T-cell (primary cell): ENCODE measurements around the gene TXNIP. TPM values are rescaled to one million over a fixed set of nuclear protein-coding genes. Genes with fewer than 3 reads are reported as not detected.

ENCODE experiments used
- ATAC-seq, 4 experiments: fragments of 200-7000 bp in 3 of 4; fragments of 150-1000 bp in 1 of 4; cut with Tn5 transposase; replicated peaks in 1 of 4; 1 replicate in 3 of 4; 2 replicates in 1 of 4; pipeline ENCODE4 v1.10.0; 2021; ENCODE audit warnings: moderate library complexity in 3 of 4, mild to moderate bottlenecking in 2 of 4, moderate number of reproducible peaks in 1 of 4
- CTCF ChIA-PET, 2 donors: fragments of 300-600 bp; sonication (Branson Sonifier 250); formaldehyde crosslinking; loops; one replicate each; lab custom pipeline; 2022; ENCODE audit warnings: antibody characterized with exemption in 2 of 2; lab: Charles Lee
- POLR2A ChIA-PET, 2 donors: fragments of 300-600 bp; sonication (Branson Sonifier 250); formaldehyde crosslinking; loops; one replicate each; lab custom pipeline; 2022; ENCODE audit warnings: antibody characterized with exemption in 2 of 2; lab: Charles Lee
- DNase-seq, 35 experiments: peaks; one replicate each; pipeline versions ENCODE4 v3.0.0 to v3.0.0-alpha.2; 2013 to 2023
- H3K27ac ChIP-seq: one replicate; pipeline ENCODE4 v1.5.1; 2013; ENCODE audit warnings: low read length
- H3K27me3 ChIP-seq, 2 experiments: replicated peaks in 1 of 2; 1 replicate in 1 of 2; 2 replicates in 1 of 2; pipeline versions ENCODE4 v1.6.1 to v1.7.0; 2013; ENCODE audit warnings: low read length in 1 of 2, mixed read lengths in 1 of 2; ENCODE audit not compliant: control insufficient read depth in 2 of 2, insufficient read depth in 2 of 2; ENCODE audit errors: extremely low read depth in 1 of 2
- H3K36me3 ChIP-seq, 2 donors: 1 replicate in 1 of 2; 2 replicates in 1 of 2; pipeline versions ENCODE4 v1.6.1 to v1.7.0; 2013; ENCODE audit warnings: low read length in 1 of 2; ENCODE audit not compliant: control insufficient read depth in 2 of 2, insufficient read depth in 1 of 2; ENCODE audit errors: extremely low read depth in 1 of 2
- H3K4me1 ChIP-seq, 2 experiments: 1 replicate in 1 of 2; 2 replicates in 1 of 2; pipeline versions ENCODE4 v1.6.1 to v1.7.0; 2013; ENCODE audit warnings: low read length in 2 of 2, mixed read lengths in 1 of 2; ENCODE audit not compliant: insufficient read depth in 2 of 2, control insufficient read depth in 1 of 2; ENCODE audit errors: extremely low read depth in 1 of 2
- H3K4me3 ChIP-seq, 2 donors: 1 replicate in 1 of 2; 2 replicates in 1 of 2; pipeline versions ENCODE4 v1.5.1 to v1.7.0; 2013; ENCODE audit warnings: mild to moderate bottlenecking in 2 of 2, low read length in 1 of 2, moderate library complexity in 1 of 2; ENCODE audit not compliant: control insufficient read depth in 1 of 2; ENCODE audit errors: extremely low read depth in 1 of 2
- H3K9me3 ChIP-seq: 2 replicates; pipeline ENCODE4 v1.7.0; 2013
- H3K27ac Mint-ChIP-seq, 2 donors: one replicate each; pipeline ENCODE4 v1.8.0; 2020 to 2021; ENCODE audit warnings: mild to moderate bottlenecking in 2 of 2, mixed read lengths in 2 of 2
- H3K27me3 Mint-ChIP-seq, 2 donors: one replicate each; pipeline ENCODE4 v1.8.0; 2021 to 2022; ENCODE audit warnings: mixed read lengths in 2 of 2
- H3K36me3 Mint-ChIP-seq: one replicate; pipeline ENCODE4 v1.8.0; 2021; ENCODE audit warnings: mixed read lengths
- H3K4me1 Mint-ChIP-seq, 3 donors: one replicate each; pipeline ENCODE4 v1.8.0; 2020 to 2022; ENCODE audit warnings: mixed read lengths in 3 of 3, mild to moderate bottlenecking in 1 of 3
- H3K4me3 Mint-ChIP-seq, 3 donors: one replicate each; pipeline ENCODE4 v1.8.0; 2020 to 2022; ENCODE audit warnings: mild to moderate bottlenecking in 3 of 3, mixed read lengths in 3 of 3, moderate library complexity in 3 of 3
- H3K9me3 Mint-ChIP-seq, 3 donors: one replicate each; pipeline ENCODE4 v1.8.0; 2020 to 2022; ENCODE audit warnings: mixed read lengths in 3 of 3
- WGBS: methylation state at CpG from one replicate; pipeline ENCODE4 v1.1.5; 2013; ENCODE audit warnings: missing lambda C conversion rate; ENCODE audit not compliant: insufficient coverage; 5-methylcytosine and 5-hydroxymethylcytosine counted together
- total RNA-seq, 35 experiments: library from RNA in 6 of 35; stranded (reverse) in 6 of 35; fragments of 120-200 nt in 1 of 35; gene quantifications; one replicate each; pipeline versions ENCODE4 v1.2.1 to v1.2.4 and lab custom pipeline; 2013 to 2026

Gene TXNIP
- total RNA-seq, 5 donors from 2014 or later (not counting 1 experiment from before 2014, with no cell fraction given): 721 to 2,117 (median 773) TPM

GRCh38 chr1:145960468-145961108 lies 35.8 kb downstream of the TXNIP start:
- ATAC-seq: no peak
- Mint-ChIP-seq H3K27me3 (no peaks in the 10 kb centered on the region), H3K36me3 (no peaks in the 10 kb centered on the region), H3K4me1 (peaks cover 66 to 83% (median 75%) of the 10 kb centered on the region in 3 donors), H3K4me3 (peak overlapping the region; percentile 88 to 93 (median 92)), H3K9me3 (no peaks in the 10 kb centered on the region), H3K27ac (peak overlapping the region; percentile 87 to 95)
- POLR2A ChIA-PET: interaction anchor here in 1 of 2 donors (2.0 kb wide), 1 partner anchor 33 kb away, joined by 4 read pairs; the partner anchor contains the start of gene RBM8A
- 4% methylated on average over 37 of the region's 44 CpGs for WGBS
- Histone ChIP-seq H3K4me1 (peaks cover 53 to 61% of the 10 kb centered on the region in 2 experiments), H3K9me3 (no peaks in the 10 kb centered on the region), H3K36me3 (no peaks in the 10 kb centered on the region), H3K27me3 (no peaks in the 10 kb centered on the region), H3K4me3 (peak overlapping the region; percentile 78 to 90), H3K27ac (peak overlapping the region; percentile 74)
- DNase-seq: peak in 20 of 35 experiments; percentile 11 to 66 (median 36)
- CTCF ChIA-PET: interaction anchor here in 1 of 2 donors (0.6 kb wide), 1 partner anchor 37 kb away, joined by 3 read pairs; no protein-coding TSS in a partner anchor

- Mint-ChIP-seq H3K27me3 (no peaks in the 10 kb centered on the region), H3K36me3 (peaks cover 5% of the 10 kb centered on the region), H3K4me3 (peak overlapping the region; percentile 88 to 93 (median 92)), H3K27ac (peak overlapping the region; percentile 88 to 95), H3K9me3 (no peaks in the 10 kb centered on the region), H3K4me1 (peaks cover 67 to 83% (median 75%) of the 10 kb centered on the region in 3 donors)
- no peak for ATAC-seq
- ChIA-PET POLR2A (interaction anchor here (0.7 to 2.3 kb wide), 3 partner anchors 33 to 78 kb away, joined by 3 to 10 read pairs (median 4); partner anchors contain the start of gene RBM8A (in 2 of the 2)), CTCF (interaction anchor here in 1 of 2 donors (0.6 to 3.4 kb wide), 4 partner anchors 29 to 114 kb away, joined by 3 to 34 read pairs (median 8); partner anchors contain the start of genes NUDT17, PIAS3 and RBM8A)
- Histone ChIP-seq H3K4me1 (peaks cover 51 to 63% of the 10 kb centered on the region in 2 experiments), H3K9me3 (no peaks in the 10 kb centered on the region), H3K27ac (peak overlapping the region; percentile 74), H3K4me3 (peak overlapping the region; percentile 78 to 90), H3K36me3 (peaks cover 0 to 1% of the 10 kb centered on the region in 2 donors), H3K27me3 (no peaks in the 10 kb centered on the region)
- WGBS: 36% methylated on average over 11 of the region's 12 CpGs
- DNase-seq: peak in 1 of 35 experiments; percentile 15
Observed at GRCh38 chr1:145959957-145960467, 36.4 kb downstream of the TXNIP start.

DNA sequence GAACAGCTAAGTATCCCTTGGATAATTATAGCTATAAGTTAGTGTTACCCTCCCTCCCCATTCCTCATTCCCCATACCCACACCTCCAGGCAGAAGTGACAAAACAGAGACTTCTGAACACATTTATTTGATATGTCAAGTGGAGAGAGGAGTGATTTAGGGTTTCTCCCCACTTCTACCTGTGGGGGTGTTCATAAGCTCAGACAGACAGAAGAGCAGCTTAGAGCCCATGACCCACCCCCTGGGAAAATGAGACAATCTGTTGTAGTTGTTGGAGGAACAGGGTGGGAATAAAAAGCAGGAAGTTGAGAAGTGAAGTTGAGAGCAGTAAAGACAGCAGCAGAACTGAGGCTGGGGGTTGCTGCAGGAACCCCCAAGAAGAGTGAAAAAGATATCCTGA lies 37.0 kb downstream of the TXNIP start:
- Mint-ChIP-seq H3K4me3 (peak overlapping the region; percentile 88 to 93 (median 92)), H3K9me3 (no peaks in the 10 kb centered on the region), H3K4me1 (peaks cover 70 to 87% (median 75%) of the 10 kb centered on the region in 3 donors), H3K27me3 (no peaks in the 10 kb centered on the region), H3K36me3 (peaks cover 9% of the 10 kb centered on the region), H3K27ac (peak overlapping the region; percentile 88 to 95)
- Histone ChIP-seq H3K36me3 (peaks cover 0 to 3% of the 10 kb centered on the region in 2 donors), H3K27ac (peak overlapping the region; percentile 21), H3K27me3 (no peaks in the 10 kb centered on the region), H3K4me3 (no peak overlapping the region), H3K4me1 (peaks cover 56 to 63% of the 10 kb centered on the region in 2 experiments), H3K9me3 (no peaks in the 10 kb centered on the region)
- ATAC-seq (no peak), DNase-seq (no peak)
- CTCF ChIA-PET: interaction anchor here in 1 of 2 donors (0.6 to 3.4 kb wide), 4 partner anchors 28 to 114 kb away, joined by 3 to 34 read pairs (median 8); partner anchors contain the start of genes NUDT17, PIAS3 and RBM8A
- POLR2A ChIA-PET: interaction anchor here (0.7 to 2.3 kb wide), 3 partner anchors 32 to 78 kb away, joined by 3 to 10 read pairs (median 4); partner anchors contain the start of gene RBM8A (in 2 of the 2)

GRCh38 chr1:145958734-145959133 lies 37.6 kb downstream of the TXNIP start:
- H3K36me3 Mint-ChIP-seq: peaks cover 10% of the 10 kb centered on the region
- H3K4me1 Mint-ChIP-seq: peaks cover 70 to 87% (median 75%) of the 10 kb centered on the region in 3 donors
- H3K36me3 ChIP-seq: peaks cover 0 to 3% of the 10 kb centered on the region in 2 donors
- no peaks in the 10 kb centered on the region for H3K27me3 ChIP-seq
- H3K4me3 Mint-ChIP-seq: peak overlapping the region in 2 of 3 donors; percentile 17 to 88
- no peaks in the 10 kb centered on the region for H3K9me3 Mint-ChIP-seq
- H3K4me3 ChIP-seq: no peak overlapping the region
- H3K27me3 Mint-ChIP-seq: no peaks in the 10 kb centered on the region
- CTCF ChIA-PET: interaction anchor here in 1 of 2 donors (2.0 to 3.4 kb wide), 5 partner anchors 19 to 113 kb away, joined by 6 to 34 read pairs (median 11); partner anchors contain the start of genes NUDT17 and RBM8A
- ATAC-seq: no peak
- POLR2A ChIA-PET: interaction anchor here (0.8 to 2.4 kb wide), 6 partner anchors 21 to 99 kb away, joined by 3 to 26 read pairs (median 8); partner anchors contain the start of gene RBM8A (in 2 of the 2)
- peak overlapping the region; percentile 88 to 95 for H3K27ac Mint-ChIP-seq
- no peak for DNase-seq
- H3K4me1 ChIP-seq: peaks cover 53 to 62% of the 10 kb centered on the region in 2 experiments
- H3K27ac ChIP-seq: peak overlapping the region; percentile 21
- H3K9me3 ChIP-seq: no peaks in the 10 kb centered on the region

- ChIA-PET POLR2A (interaction anchor here (0.6 to 2.4 kb wide), 15 partner anchors 11 to 98 kb away, joined by 3 to 26 read pairs (median 4); partner anchors contain the start of genes RBM8A (in 2 of the 2), TXNIP (in 2 of the 2) and PEX11B (in 1 of the 2)), CTCF (interaction anchor here in 1 of 2 donors (0.5 to 3.4 kb wide), 17 partner anchors 9 to 112 kb away, joined by 3 to 34 read pairs (median 4); partner anchors contain the start of genes ANKRD35, NUDT17, PEX11B and PIAS3)
- Mint-ChIP-seq H3K4me1 (peaks cover 66 to 82% (median 71%) of the 10 kb centered on the region in 3 donors), H3K36me3 (peaks cover 10% of the 10 kb centered on the region), H3K27me3 (no peaks in the 10 kb centered on the region), H3K9me3 (no peaks in the 10 kb centered on the region), H3K27ac (peak within 1 kb of the TSS; percentile 89 to 95), H3K4me3 (peak within 1 kb of the TSS; percentile 89 to 92 (median 90))
- Histone ChIP-seq H3K4me1 (peaks cover 43 to 57% of the 10 kb centered on the region in 2 experiments), H3K4me3 (peak within 1 kb of the TSS; percentile 80 to 84), H3K9me3 (no peaks in the 10 kb centered on the region), H3K27ac (peak within 1 kb of the TSS; percentile 84), H3K27me3 (no peaks in the 10 kb centered on the region), H3K36me3 (peaks cover 0 to 7% of the 10 kb centered on the region in 2 donors)
- DNase-seq (peak; percentile 86 to 97 (median 94)), ATAC-seq (peak; percentile 88 to 90 (median 89))
- under 1% methylated on average over 56 of the region's 60 CpGs for WGBS
Observed at GRCh38 chr1:145957443-145958319, 38.7 kb downstream of the TXNIP start, which contains the start of gene LIX1L. Gene LIX1L (minus strand): TSS chr1:145958017. CDS start chr1:145957927, 90 bp downstream.
